ENCODE data around the gene SLCO2A1.

SLCO2A1 gene

DNA sequence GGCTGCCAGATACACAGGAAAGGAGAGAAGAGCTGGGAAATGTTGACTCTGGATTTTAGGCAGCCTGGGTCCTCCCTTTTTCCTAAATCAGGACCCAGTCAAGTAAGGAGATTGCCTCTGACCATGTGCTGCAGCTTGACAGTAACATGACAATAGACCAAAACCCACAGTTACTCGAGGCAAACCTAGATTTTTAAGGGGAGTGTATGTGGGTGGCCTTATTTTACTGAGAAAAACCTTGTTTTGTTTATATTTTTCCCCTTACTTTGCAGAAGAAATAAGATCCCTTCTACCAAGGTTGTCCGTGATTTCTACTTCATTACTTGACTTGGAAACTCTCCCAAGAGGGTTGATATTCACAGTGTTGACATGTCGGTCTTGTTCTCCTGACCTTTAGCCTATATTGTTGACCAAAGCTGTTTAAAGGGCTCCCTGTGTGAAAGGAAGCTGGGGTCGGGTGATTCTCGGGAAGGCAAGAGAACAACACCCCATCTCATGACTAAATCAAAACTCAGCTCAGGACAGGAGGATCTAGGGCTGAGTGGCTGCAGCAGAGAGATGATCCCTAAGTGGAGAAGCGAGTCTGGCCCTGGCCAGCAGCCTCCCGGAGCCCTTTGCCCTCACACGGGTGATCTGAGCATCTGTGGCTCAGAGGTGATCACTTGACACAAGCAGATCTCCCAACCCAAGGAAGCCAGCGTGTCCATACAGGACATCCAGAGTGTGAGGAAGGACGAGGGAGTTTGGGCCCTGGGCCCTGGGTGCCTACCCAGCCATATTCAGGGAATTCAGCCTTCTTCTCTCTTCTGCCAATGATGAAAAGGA is 31.0 kb upstream of the SLCO2A1 start:
- DNase-seq (ENCODE audit: low spot score), result no peak

DNA sequence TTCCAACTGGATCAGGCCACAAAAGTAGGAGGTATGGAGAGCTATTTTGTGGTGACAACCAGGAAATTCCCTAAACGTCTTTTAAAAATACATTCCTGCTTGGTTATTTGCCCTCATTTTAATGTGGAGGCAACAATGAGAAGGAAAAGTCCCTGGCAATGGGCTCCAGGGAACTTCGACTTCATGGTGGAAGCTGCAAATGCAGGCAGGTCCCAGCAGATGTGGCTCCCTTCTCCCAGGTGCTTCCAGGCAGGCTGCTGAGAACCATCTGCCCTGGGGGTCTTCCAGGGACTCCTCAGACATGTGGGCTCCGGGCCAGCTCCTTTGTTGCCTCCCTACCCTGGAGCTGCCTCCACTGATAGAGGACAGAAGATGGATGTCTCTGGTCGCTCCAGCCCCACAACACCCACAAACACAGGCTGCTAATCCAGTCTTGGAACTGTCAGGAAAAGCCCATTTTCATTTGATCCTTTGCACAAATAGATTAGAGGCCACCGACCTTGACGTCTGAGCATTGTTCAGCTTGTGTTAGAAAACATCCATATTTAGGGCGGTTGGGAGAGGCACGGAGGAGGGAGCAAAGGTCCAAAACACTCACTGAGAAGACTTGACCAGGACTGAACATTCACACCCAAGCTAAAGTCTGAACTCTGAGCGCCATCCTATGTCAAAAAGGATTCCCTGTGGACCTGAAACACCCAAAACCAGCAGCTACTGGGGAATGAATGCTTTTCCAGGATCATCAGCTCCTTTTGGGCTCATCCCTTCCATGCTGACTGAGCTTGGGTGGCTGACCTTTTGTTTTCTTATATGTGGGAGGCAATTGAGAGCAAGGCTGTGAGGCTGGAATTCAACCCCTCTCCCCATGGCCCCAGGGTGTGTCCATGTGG is 30.2 kb upstream of the SLCO2A1 start:
- DNase-seq (ENCODE audit: low spot score), result no peak

GRCh38 chr3:134059035-134059601 is 29.4 kb upstream of the SLCO2A1 start:
- DNase-seq (ENCODE audit: low spot score), result no peak

GRCh38 chr3:134057654-134058110 is 28.0 kb upstream of the SLCO2A1 start:
- DNase-seq (ENCODE audit: low spot score), result no peak

DNA sequence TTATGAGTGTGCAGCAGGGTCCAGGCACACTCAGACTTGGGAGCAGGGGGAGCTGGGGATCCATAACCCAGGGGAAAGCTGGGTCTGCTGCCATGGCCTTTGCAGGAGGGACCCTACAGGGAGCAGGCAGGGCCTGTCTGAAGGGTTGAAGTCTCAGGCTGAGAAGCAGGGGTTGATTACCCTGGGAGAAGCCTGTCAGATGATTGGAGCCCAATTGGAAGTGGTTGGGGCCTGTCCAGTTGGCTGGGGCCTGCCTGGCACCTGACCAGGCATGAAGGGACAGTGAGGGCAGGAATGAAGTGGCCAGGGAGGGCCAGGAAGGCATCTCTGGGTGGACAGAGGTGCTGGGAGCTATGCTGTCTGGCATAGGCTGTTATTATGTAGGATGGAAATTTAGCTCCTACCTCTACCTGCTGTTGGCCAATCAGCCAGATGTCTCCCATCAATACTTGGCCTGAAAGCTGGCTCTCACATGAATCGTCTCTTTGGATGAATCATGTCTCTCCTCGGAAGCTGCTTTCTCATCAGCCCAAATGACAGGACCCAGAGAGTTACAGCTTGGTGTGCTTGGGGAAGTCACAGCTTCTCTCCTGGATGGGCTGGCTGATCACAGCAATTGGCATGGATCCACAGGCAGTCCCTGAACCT is 27.4 kb upstream of the SLCO2A1 start:
- no peak for DNase-seq (ENCODE audit: low spot score)

GRCh38 chr3:134056464-134056891 is 26.8 kb upstream of the SLCO2A1 start:
- DNase-seq (ENCODE audit: low spot score), result no peak

DNA sequence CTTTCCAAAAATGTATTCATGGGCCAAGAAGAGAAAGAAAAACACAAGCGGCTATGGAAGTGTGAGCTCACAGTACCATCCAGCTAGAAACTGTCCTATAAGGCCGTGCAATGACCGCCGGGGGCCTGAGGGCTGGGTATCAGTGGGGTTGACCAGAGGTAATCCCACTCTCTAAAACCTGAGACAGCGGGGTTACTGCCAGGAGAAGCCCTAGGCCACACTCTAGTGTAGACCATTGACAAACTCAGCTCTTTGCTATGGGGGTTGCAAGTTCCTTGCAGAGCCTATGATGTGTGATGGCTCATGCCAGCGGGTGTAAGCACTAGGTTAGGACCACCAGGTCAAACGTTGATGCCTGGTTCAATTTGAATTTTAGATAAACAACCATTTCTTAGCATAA is 25.9 kb upstream of the SLCO2A1 start:
- DNase-seq (ENCODE audit: low spot score), result no peak

DNA sequence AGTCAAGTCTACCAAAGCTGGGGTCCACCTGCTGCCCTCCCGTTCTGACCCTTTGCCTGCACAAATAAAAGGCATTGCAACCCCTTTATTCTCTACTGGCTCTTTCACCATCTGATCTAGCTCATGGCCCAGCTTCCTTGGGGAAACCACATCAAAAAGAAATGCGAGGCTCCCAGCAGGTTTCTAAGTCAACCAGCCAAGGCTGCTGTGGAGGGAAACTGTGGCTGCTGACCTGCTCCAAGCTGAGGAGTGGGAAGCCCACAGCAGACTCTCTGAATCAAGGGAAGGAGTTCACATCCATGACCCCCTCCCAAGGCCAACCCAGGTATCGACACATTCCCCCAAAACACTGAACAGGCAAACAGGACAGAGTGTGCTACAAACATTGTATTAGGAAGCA is 25.2 kb upstream of the SLCO2A1 start:
- DNase-seq (ENCODE audit: low spot score), result no peak

DNA sequence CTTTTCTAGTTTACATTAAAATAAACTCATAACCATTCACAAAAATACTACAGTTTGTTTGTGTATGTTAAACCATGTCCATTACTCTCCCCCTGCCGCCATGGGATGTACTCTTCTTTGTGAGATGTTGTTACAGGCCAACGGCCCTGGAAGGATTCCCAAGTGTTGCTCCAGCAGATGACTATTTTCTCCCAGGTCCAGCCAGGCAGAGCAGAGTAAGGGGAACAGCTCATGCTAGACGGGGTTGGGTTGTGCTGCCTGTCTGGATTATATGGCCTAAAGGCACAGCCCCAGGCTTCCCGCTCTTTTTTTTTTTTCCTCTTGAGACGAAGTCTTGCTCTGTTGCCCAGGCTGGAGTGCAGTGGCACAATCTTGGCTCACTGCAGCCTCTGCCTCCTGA is 24.5 kb upstream of the SLCO2A1 start:
- no peak for DNase-seq (ENCODE audit: low spot score)

- no peak for DNase-seq (ENCODE audit: low spot score)
Observed at GRCh38 chr3:134052370-134052769, 22.6 kb upstream of the SLCO2A1 start.

DNA sequence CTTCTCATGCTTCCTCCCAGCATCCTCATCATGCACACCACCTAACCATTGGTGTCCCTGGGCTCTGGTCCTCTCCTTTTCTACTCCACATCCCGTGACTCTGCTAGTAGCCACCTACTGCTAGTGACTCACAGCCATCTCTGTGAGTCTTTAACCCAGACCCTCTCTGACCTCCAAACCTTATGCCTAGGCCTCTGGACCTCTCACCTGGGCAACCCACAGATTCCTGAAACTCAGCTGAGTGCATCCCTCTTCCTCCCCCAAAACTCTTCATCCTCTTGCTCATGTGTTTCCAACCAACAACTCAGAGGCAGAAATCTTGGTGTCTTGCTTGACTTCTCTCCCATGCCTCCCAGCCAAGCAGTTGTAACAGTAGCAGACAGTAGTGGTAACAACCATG is 20.0 kb upstream of the SLCO2A1 start:
- DNase-seq (ENCODE audit: low spot score), result no peak

- DNase-seq (ENCODE audit: low spot score), result no peak
Observed at GRCh38 chr3:134048278-134048996, 18.7 kb upstream of the SLCO2A1 start.

DNA sequence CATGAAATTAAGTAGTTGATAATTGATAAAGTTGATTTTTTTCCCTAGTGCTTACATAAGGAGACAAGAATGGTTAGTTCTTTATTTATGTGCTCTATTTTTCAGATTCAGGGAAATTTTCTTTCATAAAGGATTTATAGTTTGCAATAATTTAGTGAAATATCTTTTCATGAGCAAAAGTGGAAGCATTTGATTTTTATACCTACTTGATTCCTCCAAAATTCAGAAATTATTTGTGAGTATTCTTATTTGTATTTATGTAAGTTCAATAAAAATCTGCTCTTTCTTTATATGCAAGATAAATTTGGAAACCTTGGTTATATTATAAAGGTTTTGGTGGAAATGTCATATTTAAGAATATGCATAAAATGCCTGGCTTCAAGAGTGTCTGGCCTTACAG is 14.7 kb upstream of the SLCO2A1 start:
- DNase-seq (ENCODE audit: low spot score), result no peak

GRCh38 chr3:134040066-134040465 is 10.3 kb upstream of the SLCO2A1 start:
- no peak for DNase-seq (ENCODE audit: low spot score)

- DNase-seq (ENCODE audit: low spot score), result no peak
Observed at GRCh38 chr3:134039161-134039862, 9.6 kb upstream of the SLCO2A1 start.

GRCh38 chr3:134038716-134039115 is 9.0 kb upstream of the SLCO2A1 start:
- no peak for DNase-seq (ENCODE audit: low spot score)

GRCh38 chr3:134038071-134038491 is 8.4 kb upstream of the SLCO2A1 start:
- no peak for DNase-seq (ENCODE audit: low spot score)

DNA sequence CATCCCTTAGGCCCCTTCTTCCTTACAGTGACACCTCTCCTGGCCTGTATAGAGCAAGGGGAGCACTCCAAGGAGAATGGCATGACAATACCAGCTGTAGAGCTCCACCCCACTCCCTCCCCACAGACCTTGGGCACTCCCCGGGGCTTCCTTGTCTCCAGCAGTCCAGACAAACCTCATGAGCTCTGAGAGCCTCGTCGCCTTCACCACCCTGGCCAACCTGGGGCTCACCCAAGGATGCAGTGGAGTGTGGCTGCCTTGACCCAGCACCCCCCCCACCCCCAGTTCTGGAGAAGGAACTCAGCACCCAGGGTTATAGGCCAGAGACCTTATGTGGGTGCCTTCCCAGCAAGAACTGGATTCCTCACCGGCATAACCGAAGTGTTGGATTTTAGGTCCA is 7.4 kb upstream of the SLCO2A1 start:
- no peak for DNase-seq (ENCODE audit: low spot score)

DNA sequence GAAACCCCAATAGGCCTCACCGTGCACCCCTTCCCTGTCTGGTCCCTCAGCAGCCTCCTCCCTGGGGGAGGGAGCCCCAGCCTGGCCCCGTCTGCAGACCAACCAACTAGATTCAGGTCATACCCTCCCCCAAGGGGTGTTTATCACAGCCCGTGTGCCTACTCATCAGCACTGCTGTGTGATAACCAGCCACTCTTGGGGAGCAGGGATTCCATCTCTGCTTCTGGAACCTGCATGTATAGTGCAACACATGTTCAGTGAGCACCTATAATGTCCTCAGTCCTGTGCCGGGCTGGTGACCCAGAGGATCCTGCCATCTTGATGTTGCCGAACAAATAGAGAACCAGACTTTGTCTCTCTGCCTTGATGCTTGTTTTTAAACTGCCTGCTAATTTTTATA is 6.6 kb upstream of the SLCO2A1 start:
- DNase-seq (ENCODE audit: low spot score), result no peak

DNA sequence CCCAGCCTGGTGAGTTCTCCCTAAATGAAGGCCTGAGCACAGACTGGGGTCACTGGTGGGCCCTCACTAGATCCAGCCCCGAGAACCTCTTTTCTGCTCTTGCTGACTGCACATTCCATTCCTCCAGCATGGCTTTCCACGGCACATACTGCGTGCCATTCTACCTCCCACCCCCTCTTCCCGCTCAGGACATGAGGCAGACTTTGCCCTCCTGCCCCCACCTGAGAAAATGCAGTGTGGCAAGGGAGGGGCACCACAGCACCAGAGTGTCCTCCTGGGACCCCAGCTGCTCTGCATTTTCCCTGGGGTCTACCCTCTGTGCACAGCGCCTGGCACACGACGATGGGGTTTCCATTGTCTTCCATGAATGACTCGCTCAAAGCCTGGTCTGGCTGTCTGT is 6.1 kb upstream of the SLCO2A1 start:
- no peak for DNase-seq (ENCODE audit: low spot score)
